Spleen (tissue), 11 donors: Measurements from ENCODE around the gene GPR89A. TPM values are rescaled to one million over a fixed set of nuclear protein-coding genes. Genes with fewer than 3 reads are reported as not detected.

Experiments
- DNase-seq: peaks from one replicate; pipeline ENCODE4 v3.0.0-alpha.2; 2020
- H3K27ac ChIP-seq, 8 donors: fragments of 200-600 bp; sonication (generic) in 7 of 8; 1 replicate in 4 of 8; 2 replicates in 4 of 8; pipeline versions ENCODE4 v1.5.0 to v1.8.0; 2016 to 2021; ENCODE audit warnings: inconsistent platforms in 4 of 8, mild to moderate bottlenecking in 4 of 8, moderate library complexity in 1 of 8
- H3K27me3 ChIP-seq, 7 donors: fragments of 200-600 bp; sonication (generic) in 6 of 7; replicated peaks in 1 of 7; 1 replicate in 4 of 7; 2 replicates in 3 of 7; pipeline versions ENCODE4 v1.5.0 to v1.8.0; 2016 to 2021; ENCODE audit warnings: inconsistent platforms in 3 of 7, mild to moderate bottlenecking in 1 of 7
- H3K36me3 ChIP-seq, 6 donors: fragments of 200-600 bp; sonication (generic) in 5 of 6; 1 replicate in 4 of 6; 2 replicates in 2 of 6; pipeline versions ENCODE4 v1.5.0 to v1.8.0; 2016 to 2021; ENCODE audit warnings: inconsistent platforms in 2 of 6
- H3K4me1 ChIP-seq, 6 donors: fragments of 200-600 bp; sonication (generic) in 5 of 6; 1 replicate in 3 of 6; 2 replicates in 3 of 6; pipeline versions ENCODE4 v1.5.0 to v1.8.0; 2016 to 2021; ENCODE audit warnings: inconsistent platforms in 3 of 6
- H3K4me3 ChIP-seq, 8 donors: fragments of 200-600 bp; sonication (generic) in 7 of 8; 1 replicate in 4 of 8; 2 replicates in 4 of 8; pipeline versions ENCODE4 v1.5.0 to v1.8.0; 2016 to 2021; ENCODE audit warnings: inconsistent platforms in 4 of 8, mild to moderate bottlenecking in 4 of 8, moderate library complexity in 2 of 8
- H3K9me3 ChIP-seq, 8 donors: fragments of 200-600 bp; sonication (generic) in 7 of 8; 1 replicate in 4 of 8; 2 replicates in 4 of 8; pipeline versions ENCODE4 v1.5.0 to v1.8.0; 2016 to 2021; ENCODE audit warnings: inconsistent platforms in 4 of 8
- CTCF ChIP-seq, 11 experiments: fragments of 200-600 bp in 7 of 11; fragments of 450-650 bp in 4 of 11; sonication (generic) in 4 of 11; IDR thresholded peaks in 8 of 11; conservative IDR thresholded peaks in 3 of 11; 1 replicate in 7 of 11; 2 replicates in 4 of 11; pipeline versions ENCODE4 v1.4.0 to v1.8.0; 2016 to 2021; ENCODE audit warnings: antibody characterized with exemption in 11 of 11, inconsistent platforms in 4 of 11, mild to moderate bottlenecking in 1 of 11
- POLR2A ChIP-seq, 3 donors: fragments of 450-650 bp; IDR thresholded peaks; one replicate each; pipeline ENCODE4 v1.5.1; 2017; ENCODE audit warnings: antibody characterized with exemption in 3 of 3, mild to moderate bottlenecking in 1 of 3
- POLR2AphosphoS5 ChIP-seq, 3 donors: sonication (generic); formaldehyde crosslinking; IDR thresholded peaks; one replicate each; pipeline ENCODE4 v1.5.1; 2017; ENCODE audit warnings: antibody characterized with exemption in 3 of 3
- WGBS, 5 donors: extraction: QIAGEN DNeasy Blood & Tissue Kit in 3 of 5; methylation state at CpG; one replicate each; pipeline versions ENCODE4 v1.1.5 to v1.1.7; 2013 to 2018; 5-methylcytosine and 5-hydroxymethylcytosine counted together
- intact Hi-C: fragments of 100-400 bp; cut with DNase I; formaldehyde crosslinking; loops from one replicate; pipeline ENCODE4 v1.15.0; 2023; ENCODE audit warnings: low total_unique reads
- polyA plus RNA-seq, 3 donors: library from polyadenylated mRNA; stranded (reverse); fragments of 200-250 nt; gene quantifications; one replicate each; pipeline ENCODE4 v1.2.1, GENCODE V29; 2013
- total RNA-seq, 7 donors: library from RNA; depleted of rRNA in 3 of 7; stranded (reverse); fragments of >200 nt in 3 of 7; fragmentation: NEBNext Ultra II Directional in 4 of 7; extraction: Animal tissue kit (Norgen Biotek cat#: 25700) in 4 of 7; gene quantifications; one replicate each; pipeline versions ENCODE4 v1.1.0 to v1.2.1, GENCODE V29; 2016 to 2021
- donor health status: healthy with polysubstance abuse.
- donor health status: DM: no; HTN: no; CAD: no; lungs with moderate emphysema.
- donor health status: DM: no; HTN: no; CAD: no.
- donor health status: Bipolar disorder and iron deficiency.
- donor health status: healthy.
- donor health status: DM: no; HTN: no; CAD: no.
- donor health status: DM: yes; HTN: yes; CAD: no.

Gene GPR89A
- total and polyA plus RNA-seq, 10 donors: 8.7 to 49.8 (median 22.6) TPM

GRCh38 chr1:145708063-145708462 is 100.3 kb downstream of the GPR89A start:
- intact Hi-C loops: no loop called here
- no peak for DNase-seq
- Histone ChIP-seq H3K27ac (no peak overlapping the region), H3K4me3 (no peak overlapping the region), H3K9me3 (no peaks in the 10 kb centered on the region), H3K4me1 (no peaks in the 10 kb centered on the region), H3K36me3 (no peaks in the 10 kb centered on the region), H3K27me3 (no peaks in the 10 kb centered on the region)
- 47 to 74% (median 61%) methylated on average over 7 of the region's 7 CpGs for WGBS, 5 donors
- TF ChIP-seq POLR2AphosphoS5 (IDR thresholded peaks at IDR 0.05): no peak
- no peak for TF ChIP-seq CTCF (IDR thresholded peaks at IDR 0.05 in 8 of 11, conservative IDR thresholded peaks at IDR 0.05 in 3 of 11)
- TF ChIP-seq POLR2A (IDR thresholded peaks at IDR 0.05): no peak

- H3K9me3 ChIP-seq: no peaks in the 10 kb centered on the region
- intact Hi-C loops: no loop called here
- H3K27ac ChIP-seq: no peak overlapping the region
- no peaks in the 10 kb centered on the region for H3K4me1 ChIP-seq
- no peak for TF ChIP-seq POLR2A (IDR thresholded peaks at IDR 0.05)
- no peak for TF ChIP-seq POLR2AphosphoS5 (IDR thresholded peaks at IDR 0.05)
- no peak for TF ChIP-seq CTCF (IDR thresholded peaks at IDR 0.05 in 8 of 11, conservative IDR thresholded peaks at IDR 0.05 in 3 of 11)
- H3K4me3 ChIP-seq: no peak overlapping the region
- no peak for DNase-seq
- H3K27me3 ChIP-seq: no peaks in the 10 kb centered on the region
- H3K36me3 ChIP-seq: no peaks in the 10 kb centered on the region
- 75 to 90% (median 81%) methylated on average over 4 of the region's 4 CpGs for WGBS, 5 donors
Observed at GRCh38 chr1:145710291-145711027, 102.7 kb downstream of the GPR89A start.

DNA sequence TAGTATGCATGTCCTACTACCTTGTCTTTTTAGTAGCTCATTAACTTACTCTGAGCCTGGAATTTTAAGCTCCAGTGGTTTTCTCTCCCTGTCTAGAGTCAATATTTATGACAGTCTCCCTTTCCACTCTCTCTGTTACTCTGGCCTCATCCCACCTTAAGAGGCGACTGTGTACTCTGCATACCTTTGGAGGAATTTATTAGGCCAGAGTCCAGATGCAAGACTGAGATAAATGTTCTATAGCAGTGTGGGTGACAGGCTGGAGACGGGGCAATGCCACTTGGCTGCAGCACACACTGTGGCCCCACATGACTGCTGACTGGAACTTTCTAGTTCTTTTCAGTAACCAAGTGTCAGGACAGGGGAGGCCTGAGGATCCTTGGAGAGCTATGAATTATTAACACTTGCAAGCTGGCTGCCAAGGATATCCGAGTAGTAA is 103.4 kb downstream of the GPR89A start:
- Histone ChIP-seq H3K27ac (no peak overlapping the region), H3K27me3 (no peaks in the 10 kb centered on the region), H3K4me3 (no peak overlapping the region), H3K4me1 (peaks cover 0 to 6% (median 0%) of the 10 kb centered on the region in 6 donors), H3K36me3 (no peaks in the 10 kb centered on the region), H3K9me3 (no peaks in the 10 kb centered on the region)
- TF ChIP-seq POLR2AphosphoS5 (IDR thresholded peaks at IDR 0.05): no peak
- TF ChIP-seq CTCF (IDR thresholded peaks at IDR 0.05 in 8 of 11, conservative IDR thresholded peaks at IDR 0.05 in 3 of 11): no peak
- no peak for TF ChIP-seq POLR2A (IDR thresholded peaks at IDR 0.05)
- WGBS, 5 donors: 74 to 89% (median 86%) methylated on average over 3 of the region's 3 CpGs
- DNase-seq: no peak
- intact Hi-C loops: no loop called here

- Histone ChIP-seq H3K4me3 (no peak overlapping the region), H3K9me3 (no peaks in the 10 kb centered on the region), H3K36me3 (no peaks in the 10 kb centered on the region), H3K27ac (peak overlapping the region in 1 of 8 donors; percentile 40), H3K27me3 (no peaks in the 10 kb centered on the region), H3K4me1 (peaks cover 0 to 30% (median 0%) of the 10 kb centered on the region in 6 donors)
- intact Hi-C loops: no loop called here
- TF ChIP-seq POLR2A (IDR thresholded peaks at IDR 0.05): no peak
- no peak for TF ChIP-seq CTCF (IDR thresholded peaks at IDR 0.05 in 8 of 11, conservative IDR thresholded peaks at IDR 0.05 in 3 of 11)
- no peak for TF ChIP-seq POLR2AphosphoS5 (IDR thresholded peaks at IDR 0.05)
- DNase-seq: no peak
- 71 to 87% (median 79%) methylated on average over 6 of the region's 6 CpGs for WGBS, 5 donors
Observed at GRCh38 chr1:145714524-145715111, 106.8 kb downstream of the GPR89A start.
